Activated CD4-positive, alpha-beta memory T cell treated with anti-CD3 and anti-CD28 coated beads for 36 hours (primary cell): Measurements from ENCODE around the gene NAALADL1. TPM values are rescaled to one million over a fixed set of nuclear protein-coding genes. Genes with fewer than 3 reads are reported as not detected.
A peak's percentile ranks its signal among the peaks of the same experiment; 100 is the strongest.
"Not testable (repeated sequence)": the region's sequence is repeated elsewhere in the genome, so short reads cannot be mapped to it uniquely, and the experiment has no call there.

ENCODE experiments used
- CTCF ChIA-PET: fragments of 350-600 bp; sonication (Branson Sonifier 250); formaldehyde crosslinking; loops from one replicate; lab custom pipeline; 2021; ENCODE audit warnings: antibody characterized with exemption, inconsistent platforms; lab: Charles Lee
- POLR2A ChIA-PET: fragments of 350-600 bp; sonication (Branson Sonifier 250); formaldehyde crosslinking; loops from one replicate; lab custom pipeline; 2021; ENCODE audit warnings: antibody characterized with exemption; lab: Charles Lee
- DNase-seq: peaks from one replicate; pipeline ENCODE4 v3.0.0-alpha.2; 2020
- H3K27ac Mint-ChIP-seq: one replicate; pipeline ENCODE4 v1.8.0; 2021; ENCODE audit warnings: mixed read lengths
- H3K27me3 Mint-ChIP-seq: one replicate; pipeline ENCODE4 v1.8.0; 2021; ENCODE audit warnings: mixed read lengths
- H3K36me3 Mint-ChIP-seq: one replicate; pipeline ENCODE4 v1.8.0; 2021; ENCODE audit warnings: mixed read lengths
- H3K4me1 Mint-ChIP-seq: one replicate; pipeline ENCODE4 v1.8.0; 2021; ENCODE audit warnings: low read depth, mixed read lengths
- H3K4me3 Mint-ChIP-seq: one replicate; pipeline ENCODE4 v1.8.0; 2021; ENCODE audit warnings: mild to moderate bottlenecking, mixed read lengths
- H3K9me3 Mint-ChIP-seq: one replicate; pipeline ENCODE4 v1.8.0; 2021; ENCODE audit warnings: mixed read lengths
- intact Hi-C: fragments of 100-400 bp; cut with micrococcal nuclease; formaldehyde crosslinking; loops from one replicate; pipeline ENCODE4 v1.15.1; 2023
- total RNA-seq, 2 experiments: library from RNA; stranded (reverse); gene quantifications; one replicate each; pipeline ENCODE4 v1.2.3, GENCODE V29; 2021

Gene NAALADL1
- total RNA-seq, 2 experiments from 2014 or later: 13.8 to 15.2 TPM

GRCh38 chr11:65026810-65027209 lies 31.5 kb downstream of the NAALADL1 start:
- H3K27me3 Mint-ChIP-seq: no peaks in the 10 kb centered on the region
- peak overlapping the region; percentile 86 for H3K27ac Mint-ChIP-seq
- ChIA-PET POLR2A (interaction anchor here (1.2 to 1.7 kb wide), 2 partner anchors 12 to 73 kb away, joined by 3 to 7 read pairs; partner anchors contain the start of gene ARL2), CTCF (interaction anchor here (0.7 to 6.9 kb wide), 6 partner anchors 9 to 711 kb away, joined by 3 to 59 read pairs (median 3); partner anchors contain the start of genes ARL2 and ZNHIT2)
- H3K36me3 Mint-ChIP-seq: no peaks in the 10 kb centered on the region
- H3K9me3 Mint-ChIP-seq: no peaks in the 10 kb centered on the region
- intact Hi-C loops: loop anchor here (1.0 to 5.0 kb wide), 7 partner anchors 13 to 180 kb away; partner anchors contain the start of genes ATG2A, CDCA5, PPP2R5B and ZFPL1
- peaks cover 14% of the 10 kb centered on the region for H3K4me1 Mint-ChIP-seq
- no peak for DNase-seq
- H3K4me3 Mint-ChIP-seq: peak overlapping the region; percentile 65

- H3K4me3 Mint-ChIP-seq, H3K9me3 Mint-ChIP-seq, POLR2A ChIA-PET, DNase-seq, H3K36me3 Mint-ChIP-seq, intact Hi-C loops, H3K27me3 Mint-ChIP-seq, H3K27ac Mint-ChIP-seq: not testable (repeated sequence)
- H3K4me1 Mint-ChIP-seq: peaks cover 14% of the 10 kb centered on the region
- CTCF ChIA-PET: interaction anchor here (6.9 kb wide), 1 partner anchor 10 kb away, joined by 59 read pairs; the partner anchor contains the start of gene ARL2
Observed at GRCh38 chr11:65023502-65023901, 34.9 kb downstream of the NAALADL1 start.

GRCh38 chr11:65021509-65021908 lies 36.8 kb downstream of the NAALADL1 start:
- intact Hi-C loops: no loop called here
- no peak for DNase-seq
- peaks cover 5% of the 10 kb centered on the region for H3K4me1 Mint-ChIP-seq
- H3K4me3 Mint-ChIP-seq: no peak overlapping the region
- H3K27me3 Mint-ChIP-seq: no peaks in the 10 kb centered on the region
- ChIA-PET CTCF (no interaction called here), POLR2A (no interaction called here)
- H3K27ac Mint-ChIP-seq: no peak overlapping the region
- H3K36me3 Mint-ChIP-seq: peaks cover 8% of the 10 kb centered on the region
- no peaks in the 10 kb centered on the region for H3K9me3 Mint-ChIP-seq

- POLR2A ChIA-PET: no interaction called here
- Mint-ChIP-seq H3K4me3 (no peak overlapping the region), H3K27ac (no peak overlapping the region), H3K27me3 (no peaks in the 10 kb centered on the region), H3K36me3 (peaks cover 11% of the 10 kb centered on the region), H3K4me1 (peaks cover 10% of the 10 kb centered on the region), H3K9me3 (no peaks in the 10 kb centered on the region)
- CTCF ChIA-PET: no interaction called here
- DNase-seq: no peak
- intact Hi-C loops: no loop called here
Observed at GRCh38 chr11:65021003-65021402, 37.4 kb downstream of the NAALADL1 start.

- Mint-ChIP-seq H3K4me3 (no peak overlapping the region), H3K4me1 (peaks cover 17% of the 10 kb centered on the region), H3K27ac (no peak overlapping the region), H3K36me3 (peaks cover 11% of the 10 kb centered on the region), H3K27me3 (no peaks in the 10 kb centered on the region), H3K9me3 (no peaks in the 10 kb centered on the region)
- POLR2A ChIA-PET: no interaction called here
- no peak for DNase-seq
- intact Hi-C loops: no loop called here
- CTCF ChIA-PET: no interaction called here
Observed at GRCh38 chr11:65019824-65020223, 38.5 kb downstream of the NAALADL1 start.

GRCh38 chr11:65017937-65018336 lies 40.4 kb downstream of the NAALADL1 start:
- CTCF ChIA-PET: interaction anchor here (0.5 to 1.4 kb wide), 2 partner anchors 9 to 41 kb away, joined by 3 to 4 read pairs; no protein-coding TSS in a partner anchor
- peaks cover 25% of the 10 kb centered on the region for H3K4me1 Mint-ChIP-seq
- no peak overlapping the region for H3K27ac Mint-ChIP-seq

GRCh38 chr11:65016705-65017104 lies 41.6 kb downstream of the NAALADL1 start:
- H3K27ac Mint-ChIP-seq: no peak overlapping the region
- H3K4me1 Mint-ChIP-seq: peaks cover 25% of the 10 kb centered on the region
- ChIA-PET POLR2A (no interaction called here), CTCF (no interaction called here)
- no peak for DNase-seq
- intact Hi-C loops: no loop called here
- H3K27me3 Mint-ChIP-seq: no peaks in the 10 kb centered on the region
- no peak overlapping the region for H3K4me3 Mint-ChIP-seq
- no peaks in the 10 kb centered on the region for H3K9me3 Mint-ChIP-seq
- peaks cover 11% of the 10 kb centered on the region for H3K36me3 Mint-ChIP-seq

More at GRCh38 chr11:65017937-65018336, 40.4 kb downstream of the NAALADL1 start:
- POLR2A ChIA-PET: no interaction called here
- Mint-ChIP-seq H3K36me3 (peaks cover 11% of the 10 kb centered on the region), H3K9me3 (no peaks in the 10 kb centered on the region), H3K27me3 (no peaks in the 10 kb centered on the region), H3K4me3 (no peak overlapping the region)
- intact Hi-C loops: no loop called here
- DNase-seq: no peak

GRCh38 chr11:65014726-65015227 lies 43.6 kb downstream of the NAALADL1 start:
- Mint-ChIP-seq H3K4me1 (peaks cover 25% of the 10 kb centered on the region), H3K9me3 (no peaks in the 10 kb centered on the region), H3K36me3 (peaks cover 11% of the 10 kb centered on the region), H3K27ac (peak overlapping the region; percentile 89), H3K4me3 (peak overlapping the region; percentile 78), H3K27me3 (no peaks in the 10 kb centered on the region)
- intact Hi-C loops: loop anchor here (1.0 to 5.0 kb wide), 5 partner anchors 48 to 167 kb away; partner anchors contain the start of genes ATG2A, CDCA5, PPP2R5B and ZFPL1
- ChIA-PET CTCF (interaction anchor here (0.8 to 6.0 kb wide), 40 partner anchors 12 to 516 kb away, joined by 3 to 59 read pairs (median 4); partner anchors contain the start of genes BATF2, CDC42BPG, CDCA5 and EHD1), POLR2A (interaction anchor here (1.0 to 3.2 kb wide), 12 partner anchors 8 to 204 kb away, joined by 3 to 13 read pairs (median 6); partner anchors contain the start of genes FAU, MEN1, MRPL49 and PPP2R5B)
- DNase-seq: no peak

- H3K4me1 Mint-ChIP-seq: peaks cover 25% of the 10 kb centered on the region
- peak within 1 kb of the TSS; percentile 98 for H3K27ac Mint-ChIP-seq
- no peaks in the 10 kb centered on the region for H3K9me3 Mint-ChIP-seq
- DNase-seq: peak; percentile 89
- H3K27me3 Mint-ChIP-seq: no peaks in the 10 kb centered on the region
- peaks cover 11% of the 10 kb centered on the region for H3K36me3 Mint-ChIP-seq
- ChIA-PET POLR2A (interaction anchor here (1.0 to 3.2 kb wide), 13 partner anchors 8 to 203 kb away, joined by 3 to 13 read pairs (median 5); partner anchors contain the start of genes FAU, MAJIN, MEN1 and MRPL49), CTCF (interaction anchor here (0.6 to 6.0 kb wide), 44 partner anchors 11 to 517 kb away, joined by 3 to 59 read pairs (median 4); partner anchors contain the start of genes BATF2, CDC42BPG, CDCA5 and EHD1)
- peak within 1 kb of the TSS; percentile 87 for H3K4me3 Mint-ChIP-seq
- intact Hi-C loops: loop anchor here (1.0 to 5.0 kb wide), 8 partner anchors 13 to 167 kb away; partner anchors contain the start of genes ATG2A, CDCA5, PPP2R5B and SNX15
Observed at GRCh38 chr11:65013888-65014725, 44.2 kb downstream of the NAALADL1 start, which contains the start of gene ARL2. Gene ARL2, plus strand, starts transcription at chr11:65014160. Its CDS starts 48 bp downstream, at chr11:65014208.

- Mint-ChIP-seq H3K4me1 (peaks cover 25% of the 10 kb centered on the region), H3K4me3 (peak overlapping the region; percentile 87), H3K36me3 (peaks cover 10% of the 10 kb centered on the region), H3K27ac (peak overlapping the region; percentile 98), H3K9me3 (no peaks in the 10 kb centered on the region), H3K27me3 (no peaks in the 10 kb centered on the region)
- intact Hi-C loops: loop anchor here (1.0 to 5.0 kb wide), 5 partner anchors 14 to 104 kb away; partner anchors contain the start of genes CDCA5, SNX15, ZFPL1 and ZNHIT2
- ChIA-PET CTCF (interaction anchor here (0.6 to 6.0 kb wide), 37 partner anchors 10 to 302 kb away, joined by 3 to 59 read pairs (median 4); partner anchors contain the start of genes BATF2, CDC42BPG, CDC42EP2 and CDCA5), POLR2A (interaction anchor here (0.9 to 3.2 kb wide), 12 partner anchors 9 to 154 kb away, joined by 3 to 13 read pairs (median 4); partner anchors contain the start of genes FAU, MAJIN, MRPL49 and PPP2R5B)
- peak; percentile 96 for DNase-seq
Observed at GRCh38 chr11:65013130-65013887, 45.0 kb downstream of the NAALADL1 start.

GRCh38 chr11:65008873-65009272 lies 49.5 kb downstream of the NAALADL1 start:
- Mint-ChIP-seq H3K9me3 (no peaks in the 10 kb centered on the region), H3K27me3 (no peaks in the 10 kb centered on the region), H3K4me1 (peaks cover 7% of the 10 kb centered on the region), H3K27ac (no peak overlapping the region), H3K36me3 (no peaks in the 10 kb centered on the region), H3K4me3 (no peak overlapping the region)
- DNase-seq: no peak
- ChIA-PET POLR2A (interaction anchor here (0.6 kb wide), 1 partner anchor 326 kb away, joined by 4 read pairs; no protein-coding TSS in a partner anchor), CTCF (interaction anchor here (0.6 kb wide), 1 partner anchor 85 kb away, joined by 3 read pairs; no protein-coding TSS in a partner anchor)
- intact Hi-C loops: no loop called here
